ENCODE measurements around the gene GPR84. TPM values are rescaled to one million over a fixed set of nuclear protein-coding genes. Genes with fewer than 3 reads are reported as not detected.
A peak's percentile ranks its signal among the peaks of the same experiment; 100 is the strongest.
"Not testable (repeated sequence)": the region's sequence is repeated elsewhere in the genome, so short reads cannot be mapped to it uniquely, and the experiment has no call there.

The GPR84 gene
- total RNA-seq, 2 donors from 2014 or later = 0.43 TPM; not detected in 1

DNA sequence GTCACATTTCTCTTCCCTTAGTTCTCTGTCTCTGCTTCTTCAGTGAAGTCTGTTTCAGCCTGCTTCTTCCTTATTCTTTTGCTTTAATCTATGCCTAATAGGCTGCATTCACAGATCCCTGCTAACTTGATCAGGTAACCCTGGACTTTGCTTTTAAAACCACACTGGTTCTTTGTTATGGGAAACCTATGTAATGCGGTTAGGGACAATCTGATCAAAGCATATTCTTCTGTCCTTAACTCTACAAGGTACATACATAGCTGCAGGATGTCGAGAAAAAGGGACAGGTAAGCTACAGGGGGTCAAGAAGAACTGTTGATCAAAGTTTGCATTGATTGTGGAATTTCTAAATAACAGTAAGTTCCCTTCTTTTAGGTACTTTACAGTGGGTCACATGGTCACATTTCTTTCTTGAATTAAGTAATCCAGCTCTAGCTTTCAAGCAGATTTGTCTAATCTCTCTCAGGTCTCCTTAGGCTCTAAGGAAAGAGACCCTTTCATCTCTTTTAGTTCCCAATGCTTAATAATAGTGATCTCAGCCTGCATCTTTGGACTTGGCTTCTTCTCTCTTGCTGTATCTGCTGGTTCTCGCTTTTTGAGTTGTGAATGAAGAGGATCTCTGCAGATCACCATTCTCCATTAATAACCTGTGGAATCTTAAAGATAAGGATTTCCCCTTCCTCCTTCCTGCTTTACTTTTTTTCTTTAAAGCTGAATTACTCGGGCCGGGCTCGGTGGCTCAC is 35.5 kb downstream of the GPR84 start:
- H3K4me3 ChIP-seq = no peak overlapping the region
- H3K9me3 ChIP-seq = no peaks in the 10 kb centered on the region
- no peaks in the 10 kb centered on the region for H3K27me3 ChIP-seq
- no peaks in the 10 kb centered on the region for H3K36me3 ChIP-seq
- no peak overlapping the region for H3K27ac ChIP-seq
- TF ChIP-seq, protein P1, sequence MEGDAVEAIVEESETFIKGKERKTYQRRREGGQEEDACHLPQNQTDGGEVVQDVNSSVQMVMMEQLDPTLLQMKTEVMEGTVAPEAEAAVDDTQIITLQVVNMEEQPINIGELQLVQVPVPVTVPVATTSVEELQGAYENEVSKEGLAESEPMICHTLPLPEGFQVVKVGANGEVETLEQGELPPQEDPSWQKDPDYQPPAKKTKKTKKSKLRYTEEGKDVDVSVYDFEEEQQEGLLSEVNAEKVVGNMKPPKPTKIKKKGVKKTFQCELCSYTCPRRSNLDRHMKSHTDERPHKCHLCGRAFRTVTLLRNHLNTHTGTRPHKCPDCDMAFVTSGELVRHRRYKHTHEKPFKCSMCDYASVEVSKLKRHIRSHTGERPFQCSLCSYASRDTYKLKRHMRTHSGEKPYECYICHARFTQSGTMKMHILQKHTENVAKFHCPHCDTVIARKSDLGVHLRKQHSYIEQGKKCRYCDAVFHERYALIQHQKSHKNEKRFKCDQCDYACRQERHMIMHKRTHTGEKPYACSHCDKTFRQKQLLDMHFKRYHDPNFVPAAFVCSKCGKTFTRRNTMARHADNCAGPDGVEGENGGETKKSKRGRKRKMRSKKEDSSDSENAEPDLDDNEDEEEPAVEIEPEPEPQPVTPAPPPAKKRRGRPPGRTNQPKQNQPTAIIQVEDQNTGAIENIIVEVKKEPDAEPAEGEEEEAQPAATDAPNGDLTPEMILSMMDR (IDR thresholded peaks at IDR 0.05) = no peak
- DNase-seq (ENCODE audit: low spot score) = no peak
- peaks cover 0 to 44% of the 10 kb centered on the region in 2 donors for H3K4me1 ChIP-seq

DNA sequence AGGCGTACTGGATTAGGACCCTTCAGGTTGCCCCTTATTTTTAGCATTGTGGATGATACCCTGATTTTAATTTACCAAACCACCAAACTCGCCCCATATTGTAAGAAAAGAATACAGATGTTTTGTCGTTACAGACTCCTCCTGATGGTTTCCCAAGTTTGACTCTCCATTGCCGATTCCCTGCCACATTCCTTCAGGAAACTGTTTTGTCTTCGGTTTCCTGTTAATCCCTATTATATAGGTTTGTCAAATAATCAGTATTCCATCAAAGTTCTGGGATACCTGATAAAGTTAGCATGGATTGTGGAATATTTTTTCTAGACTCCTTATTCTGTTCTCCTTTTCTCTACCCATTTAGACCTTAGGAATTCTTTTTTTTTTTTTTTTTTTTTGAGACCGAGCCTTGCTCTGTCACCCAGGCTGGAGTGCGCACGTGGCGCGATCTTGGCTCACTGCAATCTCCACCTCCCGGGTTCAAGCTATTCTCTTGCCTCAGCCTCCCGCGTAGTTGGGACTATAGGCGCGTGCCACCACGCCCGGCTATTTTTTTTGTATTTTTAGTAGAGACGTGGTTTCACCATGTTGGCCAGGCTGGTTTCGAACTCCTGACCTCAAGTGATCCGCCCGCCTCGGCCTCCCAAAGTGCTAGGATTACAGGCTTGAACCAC is 38.7 kb downstream of the GPR84 start:
- H3K27me3 ChIP-seq; H3K36me3 ChIP-seq; H3K9me3 ChIP-seq; DNase-seq (ENCODE audit: low spot score): not testable (repeated sequence)
- H3K4me1 ChIP-seq = peaks cover 0 to 41% of the 10 kb centered on the region in 2 donors
- H3K27ac ChIP-seq = peak overlapping the region; percentile 72 to 81
- peak overlapping the region; percentile 53 to 75 for H3K4me3 ChIP-seq

DNA sequence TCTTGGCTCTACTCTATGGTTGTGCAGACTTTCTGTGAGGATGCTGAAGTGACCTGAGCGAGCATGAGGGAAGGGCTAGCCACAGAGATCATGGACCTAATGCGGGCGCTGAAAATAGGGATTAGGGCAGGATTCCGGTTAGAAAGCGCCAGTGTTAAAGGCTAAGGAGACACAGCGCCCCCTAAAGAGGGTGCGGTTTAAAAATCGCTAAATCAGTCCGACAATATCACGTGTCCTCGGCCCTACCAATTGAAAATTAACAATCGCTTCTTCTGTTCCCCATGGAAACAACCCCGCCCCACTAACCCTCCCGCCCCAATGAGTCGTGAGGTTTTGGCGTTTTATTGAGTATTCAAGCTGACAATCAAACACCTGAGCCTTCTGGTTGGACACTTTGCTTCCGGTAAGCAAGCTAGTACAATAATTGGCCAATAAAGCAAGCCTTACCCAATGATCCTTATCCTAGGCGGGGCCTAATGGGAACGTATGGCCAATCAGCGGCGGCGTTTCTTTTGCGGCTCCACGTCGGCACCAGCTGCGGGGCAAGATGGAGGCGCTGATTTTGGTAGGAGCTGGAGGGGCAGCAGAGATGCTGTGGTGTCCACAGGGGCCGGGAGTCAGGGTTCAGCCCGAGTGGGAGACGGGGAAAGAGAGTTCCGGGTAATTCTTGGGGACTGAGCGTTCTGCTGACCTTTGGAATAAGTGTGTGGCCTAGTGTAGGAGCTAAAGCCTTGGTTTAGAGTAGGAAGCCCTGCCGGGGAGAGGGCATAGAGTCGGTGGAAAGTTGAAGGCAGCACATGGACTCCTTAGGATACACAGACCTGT is 39.5 kb downstream of the GPR84 start, which contains the start of gene COPZ1:
Gene COPZ1, plus strand, starts transcription at position 515 of the 825 bp plus-strand sequence. Its CDS starts 33 bp downstream, at position 548.
- H3K4me1 ChIP-seq = peaks cover 0 to 33% of the 10 kb centered on the region in 2 donors

DNA sequence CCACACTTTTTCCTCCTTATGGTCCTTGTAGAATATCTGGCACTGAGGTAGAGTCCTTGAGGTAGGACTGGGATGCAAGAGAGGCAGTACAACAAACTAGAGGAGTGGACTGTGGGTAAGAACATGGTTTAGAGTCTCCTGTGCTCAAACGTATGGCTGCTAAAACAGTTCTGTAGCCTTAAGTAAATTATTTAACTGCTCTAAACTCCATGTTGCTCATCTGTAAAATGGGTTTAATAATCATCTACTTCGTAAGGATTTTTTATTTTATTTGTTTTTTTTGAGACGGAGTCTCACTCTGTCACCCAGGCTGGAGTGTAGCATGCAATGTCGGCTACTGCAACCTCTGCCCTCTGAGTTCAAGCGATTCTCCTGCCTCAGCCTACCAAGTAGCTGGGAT is 42.9 kb downstream of the GPR84 start:
- H3K4me3 ChIP-seq = no peak overlapping the region
- no peak overlapping the region for H3K27ac ChIP-seq
- DNase-seq (ENCODE audit: low spot score) = no peak
- TF ChIP-seq, protein P1 (IDR thresholded peaks at IDR 0.05) = no peak
- H3K4me1 ChIP-seq = peaks cover 0 to 8% of the 10 kb centered on the region in 2 donors
- no peaks in the 10 kb centered on the region for H3K9me3 ChIP-seq
- no peaks in the 10 kb centered on the region for H3K27me3 ChIP-seq
- H3K36me3 ChIP-seq = no peaks in the 10 kb centered on the region

More for the DNA sequence above, 39.5 kb downstream of the GPR84 start, which contains the start of gene COPZ1:
- Histone ChIP-seq H3K27me3 (no peaks in the 10 kb centered on the region), H3K4me3 (peak within 1 kb of the TSS; percentile 53 to 75), H3K27ac (peak within 1 kb of the TSS; percentile 72 to 81), H3K36me3 (no peaks in the 10 kb centered on the region), H3K9me3 (no peaks in the 10 kb centered on the region)
- DNase-seq (ENCODE audit: low spot score) = peak; percentile 99
- TF ChIP-seq, protein P1 (IDR thresholded peaks at IDR 0.05) = peak; percentile 73 to 82

MicroRNAs encoded within 50 kb of the gene (microRNA counts, 767-probe panel; counts per million panel counts)
- microRNA hsa-miR-148b-3p = 3,913 to 8,839 counts per million in 2 donors

Small RNAs within 50 kb of the gene (microRNA-seq; reads per million reads assigned to microRNA genes)
- 181 to 243 reads per million in 2 donors for gene MIR148B (ENCODE audit: borderline number of aligned reads in 2 of 2, borderline replicate concordance in 1 of 2)

Other genes with a start within 250 kb of the GPR84 start
- gene SMUG1, start 175.5 kb downstream of the GPR84 start, total RNA-seq = 10 to 100 TPM; 14.5 to 29.4 TPM
- gene CBX5, start 84.4 kb downstream of the GPR84 start, total RNA-seq = 10 to 100 TPM; 33.0 to 33.9 TPM
- 100 to 1,000 TPM; 237 to 404 TPM for gene HNRNPA1, start 83.8 kb downstream of the GPR84 start, total RNA-seq
- gene NFE2, start 63.5 kb downstream of the GPR84 start, total RNA-seq = 1 to 10 TPM; 1.1 to 2.9 TPM
- gene COPZ1, start 39.4 kb downstream of the GPR84 start, total RNA-seq = 100 to 1,000 TPM in 1 of 2 donors, 10 to 100 TPM in 1; 79.2 to 154 TPM
- 10 to 100 TPM in 1 of 2 donors, 1 to 10 TPM in 1; 6.7 to 12.7 TPM for gene ZNF385A, start 20.2 kb upstream of the GPR84 start, total RNA-seq
- gene ITGA5, start 54.8 kb upstream of the GPR84 start, total RNA-seq = 100 to 1,000 TPM in 1 of 2 donors, 10 to 100 TPM in 1; 80.5 to 144 TPM
- gene GTSF1, start 109.1 kb upstream of the GPR84 start, total RNA-seq = not detected
- gene NCKAP1L, start 133.3 kb upstream of the GPR84 start, total RNA-seq = 1 to 10 TPM; 2.9 to 8.3 TPM
- gene PDE1B, start 185.1 kb upstream of the GPR84 start, total RNA-seq = 1 to 10 TPM; 1.7 to 4.8 TPM
- gene PPP1R1A, start 224.2 kb upstream of the GPR84 start, total RNA-seq = 100 to 1,000 TPM; 104 to 111 TPM